GM18517 (cell line): ENCODE data around the gene IL2RA.

Source experiments
- ATAC-seq: cut with Tn5 transposase; IDR thresholded peaks from one replicate; pipeline ENCODE4 v1.9.1; 2021; ENCODE audit warnings: mild to moderate bottlenecking, moderate library complexity; ENCODE audit not compliant: unreplicated experiment

The IL2RA gene

DNA sequence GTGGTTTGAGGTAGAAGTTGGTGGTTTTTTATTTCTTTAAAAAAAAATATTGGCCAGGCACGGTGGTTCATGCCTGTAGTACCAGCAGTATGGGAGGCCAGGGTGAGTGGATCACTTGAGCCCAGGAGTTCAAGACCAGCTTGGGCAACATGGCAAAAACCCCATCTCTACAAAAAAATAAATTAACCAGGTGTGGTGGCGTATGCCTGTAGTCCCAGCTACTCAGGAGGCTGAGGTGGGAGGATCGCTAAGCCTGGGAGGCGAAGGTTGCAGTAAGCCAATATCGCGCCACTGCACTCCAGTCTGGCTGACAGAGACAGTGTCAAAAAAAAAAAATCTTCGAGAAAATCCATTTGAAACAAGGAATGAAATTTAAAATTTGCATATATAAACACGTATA is 1.1 kb downstream of the IL2RA start:
- ATAC-seq: no peak

DNA sequence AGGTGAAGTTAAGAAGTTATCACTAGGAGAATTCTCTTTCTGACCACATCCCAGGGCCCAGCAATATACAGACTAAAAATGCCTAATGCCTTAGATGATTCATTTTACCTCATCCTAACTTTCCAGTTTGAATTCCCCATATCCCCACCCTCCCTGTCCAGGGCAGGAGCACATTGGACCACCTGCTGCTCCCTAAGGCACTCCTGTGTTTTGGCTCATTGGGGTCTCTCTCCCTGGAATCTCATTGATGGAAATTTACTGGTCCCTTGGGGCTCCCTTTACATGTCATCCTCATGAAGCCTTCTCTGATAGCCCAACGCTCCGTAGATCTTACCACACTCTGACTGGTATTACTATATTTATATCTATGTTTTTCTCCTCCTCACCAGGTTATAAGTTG is 2.7 kb downstream of the IL2RA start:
- ATAC-seq: no peak

- ATAC-seq: no peak
Observed at GRCh38 chr10:6058682-6059475, 3.3 kb downstream of the IL2RA start.

DNA sequence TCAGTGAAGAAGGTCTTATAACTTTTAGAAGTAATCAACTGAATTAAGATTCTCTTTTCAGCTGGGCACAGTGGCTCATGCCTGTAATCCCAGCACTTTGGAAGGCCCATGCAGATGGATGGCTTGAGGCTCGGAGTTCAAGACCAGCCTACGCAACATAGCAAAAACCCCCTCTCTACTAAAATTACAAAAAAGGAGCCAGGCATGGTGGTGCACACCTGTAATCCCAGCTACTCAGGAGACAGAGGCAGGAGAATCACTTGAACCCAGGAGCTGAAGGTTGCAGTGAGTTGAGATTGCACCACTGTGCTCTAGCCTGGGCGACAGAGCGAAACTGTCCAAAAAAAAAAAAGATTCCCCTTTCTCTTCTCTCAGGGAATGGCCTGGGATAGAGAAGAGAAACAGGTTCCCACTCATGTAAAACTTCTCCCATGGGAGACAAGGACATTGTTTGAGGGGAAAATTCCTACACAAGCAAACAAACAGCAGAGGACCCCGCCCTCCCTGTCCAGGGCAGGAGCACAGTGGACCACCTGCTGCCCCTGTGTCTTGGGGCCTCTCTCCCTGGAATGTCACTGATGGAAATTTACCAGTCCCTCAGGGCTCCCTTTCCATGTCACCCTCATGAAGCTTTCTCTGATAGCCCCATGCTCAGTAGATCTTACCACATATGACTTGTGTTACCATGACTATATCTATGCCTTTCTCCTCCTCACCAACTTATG is 5.6 kb downstream of the IL2RA start:
- ATAC-seq: no peak

- ATAC-seq: no peak
Observed at GRCh38 chr10:6055929-6056328, 6.2 kb downstream of the IL2RA start.

DNA sequence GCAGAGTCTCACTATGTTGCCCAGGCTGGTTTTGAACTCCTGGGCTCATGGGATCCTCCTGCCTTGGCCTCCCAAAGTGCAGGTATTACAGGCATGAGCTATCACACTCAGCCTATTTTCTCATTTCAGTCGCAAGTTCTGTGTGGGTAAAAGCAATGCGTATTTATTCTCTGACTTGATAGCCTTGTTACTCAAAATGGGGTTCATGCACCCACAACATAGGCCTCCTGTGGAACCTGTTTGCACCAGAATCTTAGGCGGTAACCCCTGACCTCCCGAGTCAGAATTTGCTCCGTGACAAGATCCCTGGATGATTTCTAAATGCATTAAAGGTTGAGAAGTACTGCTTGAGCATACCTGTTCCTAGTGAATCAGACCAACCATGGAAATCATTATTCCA is 7.3 kb downstream of the IL2RA start:
- ATAC-seq: no peak

DNA sequence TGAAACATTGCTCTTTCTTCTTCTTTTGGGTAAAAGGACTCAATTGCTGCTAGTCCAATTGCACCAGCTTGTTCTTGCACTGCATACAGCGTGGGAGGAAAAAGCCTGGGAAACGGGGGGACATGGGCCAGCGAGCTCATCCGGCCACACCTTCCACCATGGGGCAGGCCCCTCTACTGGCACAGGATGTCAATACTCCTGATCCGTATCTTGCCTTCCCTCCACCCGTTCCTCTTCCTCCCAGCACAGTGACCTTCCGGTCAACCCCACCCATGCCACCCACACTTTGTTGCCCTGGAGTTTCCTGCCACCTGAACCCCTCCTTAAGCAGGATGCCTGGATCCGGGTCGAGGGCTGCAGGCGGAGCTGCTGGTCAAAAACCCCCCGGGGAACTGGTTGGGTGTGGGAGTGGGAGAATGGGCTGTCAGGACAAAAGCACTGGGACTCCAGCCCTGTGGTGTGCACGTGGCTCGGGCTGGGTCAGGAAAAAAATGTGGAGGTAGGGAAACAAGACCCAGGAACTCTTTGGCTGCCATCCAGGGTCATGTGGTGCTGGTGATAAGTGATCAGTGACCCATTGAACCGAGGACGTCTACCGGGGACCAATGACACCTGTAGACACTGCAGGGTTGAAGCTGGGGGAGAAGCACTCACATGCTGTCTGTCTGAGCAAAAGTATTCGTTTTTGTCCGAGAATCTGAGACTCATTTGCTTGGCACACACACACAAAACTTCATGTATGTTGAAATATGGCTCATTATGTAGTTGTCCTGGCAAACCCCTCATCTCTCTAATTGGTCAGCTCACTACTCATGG is 8.1 kb downstream of the IL2RA start:
- no peak for ATAC-seq

DNA sequence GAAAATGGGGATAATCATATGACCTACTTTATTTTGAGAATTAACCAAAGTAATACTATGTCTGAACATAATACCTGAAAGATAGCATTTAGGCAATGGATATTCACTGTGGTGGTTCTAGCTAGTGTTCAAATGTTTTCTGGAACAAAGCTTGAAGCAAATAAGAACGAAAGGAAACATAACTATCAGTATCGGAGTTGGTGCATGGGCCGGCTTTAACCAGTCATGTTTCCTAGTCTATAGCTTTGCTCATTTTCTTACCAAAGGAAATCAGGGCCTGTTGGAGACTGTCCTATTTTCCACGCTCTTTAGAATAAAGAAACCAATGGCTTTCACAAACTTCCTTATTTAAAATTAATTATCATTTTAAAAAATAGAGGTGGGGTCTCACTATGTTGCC is 8.9 kb downstream of the IL2RA start:
- ATAC-seq: no peak

GRCh38 chr10:6052247-6053221 is 9.6 kb downstream of the IL2RA start:
- ATAC-seq: peak; percentile 39

DNA sequence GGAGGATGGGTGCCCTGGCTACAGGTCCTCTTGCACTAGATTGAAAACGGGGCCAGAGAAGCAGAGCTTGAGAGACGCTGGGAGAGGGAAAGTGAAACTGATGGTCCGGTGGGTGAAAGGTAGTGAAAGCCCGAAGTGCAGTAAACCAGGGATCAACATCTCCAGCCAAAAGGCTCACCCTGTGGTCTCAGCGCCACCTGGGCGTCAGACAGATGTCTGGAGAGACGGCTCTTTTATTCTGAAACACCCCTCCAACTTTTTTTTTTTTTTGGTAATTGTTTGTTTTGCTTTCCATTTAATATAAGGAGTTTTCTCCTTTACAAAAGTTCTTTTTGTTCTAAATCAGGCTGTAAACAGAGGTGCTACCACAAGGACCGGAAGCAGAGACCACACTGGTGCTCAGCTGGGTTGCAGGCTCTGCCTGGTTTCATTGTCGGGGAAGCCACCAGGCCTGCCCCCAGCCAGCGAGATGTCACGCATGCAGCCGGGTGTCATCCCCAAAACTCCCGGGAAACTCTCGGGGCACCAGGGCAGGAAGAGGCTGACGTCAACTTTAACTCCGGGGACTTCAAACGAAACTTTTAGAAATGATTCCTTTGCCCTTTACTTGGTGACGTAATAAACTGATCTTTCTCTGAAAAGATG is 11.2 kb downstream of the IL2RA start:
- peak; percentile 75 for ATAC-seq

GRCh38 chr10:6049031-6049400 is 13.2 kb downstream of the IL2RA start:
- no peak for ATAC-seq

DNA sequence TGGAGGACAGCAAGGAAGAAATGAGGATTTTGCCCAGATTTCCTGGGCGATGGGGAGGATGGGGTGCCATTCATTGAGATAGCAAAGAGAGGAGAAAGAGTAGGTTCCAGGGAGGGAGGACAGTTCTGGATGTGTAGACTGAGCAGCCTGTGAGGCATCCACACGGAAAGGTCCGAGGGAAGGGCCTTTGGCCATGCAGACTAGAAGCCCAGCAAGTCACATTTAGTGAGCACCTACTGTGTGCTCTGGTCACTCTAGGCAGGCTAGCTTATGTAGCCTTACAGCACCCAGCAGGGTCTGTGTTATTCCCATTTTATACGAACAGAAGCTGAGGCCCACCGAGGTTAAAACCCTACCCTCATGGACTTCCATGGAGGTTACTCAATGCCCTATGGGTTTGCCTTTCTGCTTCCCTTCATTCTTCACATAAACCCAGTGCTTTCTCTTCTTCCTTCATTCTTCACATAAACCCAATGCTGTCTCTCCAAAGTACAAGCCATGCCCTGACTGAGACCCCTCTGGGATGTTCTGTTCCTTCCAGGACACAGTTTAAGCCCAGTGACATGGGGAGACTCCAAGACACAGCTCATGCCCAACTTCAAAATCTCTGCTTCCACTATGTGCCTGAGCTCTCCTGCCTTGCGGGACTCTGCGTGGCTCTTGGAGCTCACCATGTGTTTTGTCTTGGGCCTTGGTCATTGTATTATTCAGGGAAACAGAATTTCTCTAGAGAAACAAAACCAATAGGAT is 13.7 kb downstream of the IL2RA start:
- ATAC-seq: no peak

DNA sequence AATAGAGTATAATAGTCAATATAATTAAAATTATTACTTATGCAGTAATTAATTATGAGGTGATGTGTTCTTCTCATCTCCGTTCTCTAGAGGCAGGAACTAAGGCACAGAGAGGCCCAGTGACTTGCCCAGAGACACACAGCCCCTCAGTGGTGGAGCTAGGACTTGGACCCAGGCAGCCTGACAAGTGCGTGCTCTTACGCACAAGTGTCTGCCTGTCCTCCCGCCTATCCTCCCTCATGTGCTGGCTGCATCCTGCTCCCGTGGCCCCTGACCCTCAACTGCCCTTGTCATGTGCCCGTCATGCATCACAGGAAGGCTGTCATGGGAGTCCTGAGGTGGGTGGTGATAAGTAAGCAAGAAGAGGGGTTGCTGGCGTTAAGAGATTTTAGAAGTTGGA is 14.3 kb downstream of the IL2RA start:
- ATAC-seq: no peak

DNA sequence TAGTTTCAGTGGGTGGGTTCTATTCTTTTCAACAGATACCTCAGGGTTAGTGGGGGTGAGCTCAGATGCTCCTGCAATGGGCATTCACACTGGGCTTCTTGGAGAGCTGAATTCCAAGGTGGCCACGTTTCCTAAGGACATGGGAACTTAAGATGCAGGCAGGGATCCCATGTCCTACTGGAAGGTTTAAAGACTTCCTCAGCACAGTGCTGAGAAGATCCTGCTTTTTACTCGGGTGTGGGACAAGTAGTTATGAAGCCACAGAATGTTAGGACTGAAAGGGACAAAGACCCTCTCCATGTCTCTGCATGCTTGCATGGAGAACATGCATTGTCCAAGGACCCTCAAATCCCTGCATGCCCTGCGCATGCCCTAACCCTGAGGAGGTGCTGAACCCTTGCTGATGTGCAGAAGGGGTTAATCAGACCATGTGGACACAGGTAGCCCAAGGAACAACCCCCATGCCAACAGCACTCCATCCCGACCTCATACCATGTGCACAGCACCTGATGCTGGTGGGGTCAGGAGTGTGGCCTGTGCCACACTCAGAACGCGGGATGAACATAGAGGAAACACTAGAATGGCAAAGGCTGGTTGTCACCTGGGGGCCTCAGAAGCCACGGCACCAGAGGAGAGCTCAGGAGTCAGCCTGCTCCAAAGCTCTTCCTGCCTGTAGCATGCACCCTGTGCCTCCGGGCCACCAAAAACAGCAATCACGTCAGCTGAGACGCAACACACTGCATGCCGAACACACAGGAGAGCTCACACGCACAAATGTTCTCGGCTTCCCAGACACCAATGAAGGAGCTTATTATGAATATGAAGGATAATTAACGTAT is 15.2 kb downstream of the IL2RA start:
- no peak for ATAC-seq

DNA sequence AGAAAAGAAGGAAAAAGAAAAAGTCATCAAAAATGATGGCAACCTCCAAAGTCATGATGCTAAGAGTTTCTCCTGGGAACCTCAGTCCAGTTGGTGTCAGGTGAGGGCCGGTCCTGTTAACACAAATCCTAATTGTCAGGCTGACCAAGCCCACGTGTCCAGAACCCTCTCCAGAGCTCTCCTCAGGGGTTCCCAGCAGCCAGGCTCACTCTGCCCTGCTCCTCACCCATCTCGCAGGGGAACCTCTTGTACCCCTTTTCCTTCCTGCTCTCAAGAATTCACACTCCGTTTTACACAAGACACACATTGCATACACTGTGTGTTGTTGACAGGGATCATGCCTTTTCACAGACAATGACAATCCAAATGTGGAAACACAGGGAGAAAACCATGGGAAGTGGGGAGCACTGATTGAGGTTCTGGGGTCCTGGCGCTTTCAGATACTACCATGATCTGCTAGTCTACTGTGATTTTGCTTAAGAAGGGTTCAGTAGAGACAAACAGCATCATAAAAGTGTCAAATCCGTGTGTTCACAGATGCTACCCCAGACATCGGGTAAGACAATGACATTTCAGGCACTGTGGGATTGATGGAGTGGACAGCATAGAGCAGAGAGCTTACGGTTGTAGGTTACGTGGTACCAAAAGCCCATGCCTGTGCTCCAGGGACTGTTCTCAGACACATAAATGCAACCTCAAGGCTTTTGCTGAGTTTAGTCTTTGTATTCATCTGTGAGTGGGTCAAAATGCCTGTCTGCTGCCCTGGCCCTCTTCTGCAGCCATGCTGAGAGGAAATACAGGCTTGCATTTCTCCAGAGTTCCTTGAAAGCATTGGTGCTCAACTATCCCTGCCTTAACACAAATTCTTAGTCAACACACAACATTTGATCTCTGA is 16.0 kb downstream of the IL2RA start:
- no peak for ATAC-seq

- peak; percentile 20 for ATAC-seq
Observed at GRCh38 chr10:6045314-6045848, 16.8 kb downstream of the IL2RA start.

GRCh38 chr10:6044751-6045313 is 17.3 kb downstream of the IL2RA start:
- ATAC-seq: peak; percentile 46
